HEK293T (cell line): Measurements from ENCODE around the gene KCNMA1.

Experiments used
- ARNT ChIP-seq: fragments of 450-650 bp; IDR thresholded peaks from 2 replicates; pipeline ENCODE4 v1.6.1; 2017; ENCODE audit warnings: mild to moderate bottlenecking
- CTBP1 ChIP-seq: fragments of 450-650 bp; IDR thresholded peaks from 2 replicates; pipeline ENCODE4 v1.6.1; 2016; ENCODE audit warnings: borderline replicate concordance
- ELF4 ChIP-seq: fragments of 450-650 bp; IDR thresholded peaks from 2 replicates; pipeline ENCODE4 v1.6.1; 2017; ENCODE audit warnings: antibody characterized with exemption
- FOXA1 ChIP-seq: fragments of 450-650 bp; IDR thresholded peaks from 2 replicates; pipeline ENCODE4 v1.6.1; 2016; ENCODE audit warnings: mild to moderate bottlenecking
- FOXK2 ChIP-seq: fragments of 450-650 bp; IDR thresholded peaks from 2 replicates; pipeline ENCODE4 v1.6.1; 2016; ENCODE audit warnings: mild to moderate bottlenecking
- FOXM1 ChIP-seq: fragments of 450-650 bp; IDR thresholded peaks from 2 replicates; pipeline ENCODE4 v1.6.1; 2017; ENCODE audit warnings: mild to moderate bottlenecking, borderline replicate concordance
- L3MBTL2 ChIP-seq: fragments of 450-650 bp; conservative IDR thresholded peaks from 2 replicates; pipeline ENCODE4 v1.6.1; 2016; ENCODE audit warnings: mild to moderate bottlenecking
- LEF1 ChIP-seq: fragments of 450-650 bp; IDR thresholded peaks from 2 replicates; pipeline ENCODE4 v1.6.1; 2017; ENCODE audit warnings: mild to moderate bottlenecking, borderline replicate concordance
- PKNOX1 ChIP-seq: fragments of 450-650 bp; IDR thresholded peaks from 2 replicates; pipeline ENCODE4 v1.6.1; 2016
- SP1 ChIP-seq: fragments of 450-650 bp; IDR thresholded peaks from 2 replicates; pipeline ENCODE4 v1.6.1; 2017
- SUZ12 ChIP-seq: fragments of 450-650 bp; IDR thresholded peaks from 2 replicates; pipeline ENCODE4 v1.6.1; 2016; ENCODE audit warnings: mild to moderate bottlenecking
- ZNF384 ChIP-seq: fragments of 450-650 bp; IDR thresholded peaks from 2 replicates; pipeline ENCODE4 v1.6.1; 2016

- TF ChIP-seq SP1 (no peak), FOXA1 (no peak), FOXM1 (no peak), LEF1 (no peak), ELF4 (no peak), SUZ12 (no peak), L3MBTL2 (no peak), PKNOX1 (no peak), ZNF384 (no peak), ARNT (no peak), CTBP1 (no peak), FOXK2 (no peak)
These were observed 221.1 kb downstream of the KCNMA1 start for GRCh38 chr10:77416311-77417135.
